ENCODE data around the gene MACROD2. TPM values are rescaled to one million over a fixed set of nuclear protein-coding genes. Genes with fewer than 3 reads are reported as not detected.

MACROD2 gene
- total RNA-seq, 1 donor from 2014 or later: 3.5 TPM

- Histone ChIP-seq H3K4me3 (no peak overlapping the region), H3K9me3 (no peaks in the 10 kb centered on the region), H3K27ac (no peak overlapping the region), H3K27me3 (no peaks in the 10 kb centered on the region), H3K36me3 (no peaks in the 10 kb centered on the region), H3K4me1 (no peaks in the 10 kb centered on the region)
- TF ChIP-seq, protein P1, sequence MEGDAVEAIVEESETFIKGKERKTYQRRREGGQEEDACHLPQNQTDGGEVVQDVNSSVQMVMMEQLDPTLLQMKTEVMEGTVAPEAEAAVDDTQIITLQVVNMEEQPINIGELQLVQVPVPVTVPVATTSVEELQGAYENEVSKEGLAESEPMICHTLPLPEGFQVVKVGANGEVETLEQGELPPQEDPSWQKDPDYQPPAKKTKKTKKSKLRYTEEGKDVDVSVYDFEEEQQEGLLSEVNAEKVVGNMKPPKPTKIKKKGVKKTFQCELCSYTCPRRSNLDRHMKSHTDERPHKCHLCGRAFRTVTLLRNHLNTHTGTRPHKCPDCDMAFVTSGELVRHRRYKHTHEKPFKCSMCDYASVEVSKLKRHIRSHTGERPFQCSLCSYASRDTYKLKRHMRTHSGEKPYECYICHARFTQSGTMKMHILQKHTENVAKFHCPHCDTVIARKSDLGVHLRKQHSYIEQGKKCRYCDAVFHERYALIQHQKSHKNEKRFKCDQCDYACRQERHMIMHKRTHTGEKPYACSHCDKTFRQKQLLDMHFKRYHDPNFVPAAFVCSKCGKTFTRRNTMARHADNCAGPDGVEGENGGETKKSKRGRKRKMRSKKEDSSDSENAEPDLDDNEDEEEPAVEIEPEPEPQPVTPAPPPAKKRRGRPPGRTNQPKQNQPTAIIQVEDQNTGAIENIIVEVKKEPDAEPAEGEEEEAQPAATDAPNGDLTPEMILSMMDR (IDR thresholded peaks at IDR 0.05): no peak
- DNase-seq (ENCODE audit: low spot score in 2 of 2): no peak
- intact Hi-C loops (cut with DNase I): no loop called here
Measured at GRCh38 chr20:15491575-15491974, 1496.3 kb downstream of the MACROD2 start.

GRCh38 chr20:15494851-15495250 is 1499.5 kb downstream of the MACROD2 start:
- Histone ChIP-seq H3K27ac (no peak overlapping the region), H3K4me1 (no peaks in the 10 kb centered on the region), H3K27me3 (no peaks in the 10 kb centered on the region), H3K36me3 (no peaks in the 10 kb centered on the region), H3K4me3 (no peak overlapping the region), H3K9me3 (no peaks in the 10 kb centered on the region)
- DNase-seq (ENCODE audit: low spot score in 2 of 2): no peak
- TF ChIP-seq, protein P1 (IDR thresholded peaks at IDR 0.05): no peak
- intact Hi-C loops (cut with DNase I): no loop called here

DNA sequence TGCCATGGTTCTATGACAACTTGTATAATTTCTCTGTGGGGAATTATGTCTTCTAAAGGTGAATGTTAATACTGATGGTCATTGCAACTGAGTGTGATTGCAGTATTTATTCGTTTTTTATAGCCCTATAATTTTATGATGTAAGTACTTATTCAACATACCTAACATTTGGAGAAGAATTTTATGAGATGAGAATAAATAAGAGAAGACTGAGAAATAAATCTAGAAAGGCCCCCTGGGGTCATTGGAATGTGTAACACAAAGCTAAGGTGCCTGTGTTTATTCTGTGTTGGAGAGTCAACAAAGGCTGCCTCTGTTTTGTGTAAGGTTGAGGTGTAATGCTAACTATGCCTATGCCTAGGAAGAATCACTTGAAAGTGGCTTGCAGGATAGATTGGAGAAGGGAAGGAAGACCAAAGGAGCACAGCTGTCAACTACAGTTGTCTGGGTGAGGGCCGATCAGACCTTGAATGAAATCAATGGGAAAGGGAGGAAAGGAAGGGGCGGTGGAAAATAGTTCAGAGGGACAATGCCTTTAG is 1501.3 kb downstream of the MACROD2 start:
- TF ChIP-seq, protein P1 (IDR thresholded peaks at IDR 0.05): no peak
- Histone ChIP-seq H3K9me3 (no peaks in the 10 kb centered on the region), H3K4me1 (no peaks in the 10 kb centered on the region), H3K4me3 (no peak overlapping the region), H3K27ac (no peak overlapping the region), H3K27me3 (no peaks in the 10 kb centered on the region), H3K36me3 (no peaks in the 10 kb centered on the region)
- DNase-seq (ENCODE audit: low spot score in 2 of 2): no peak
- intact Hi-C loops (cut with DNase I): no loop called here

- Histone ChIP-seq H3K27me3 (no peaks in the 10 kb centered on the region), H3K36me3 (no peaks in the 10 kb centered on the region), H3K4me3 (no peak overlapping the region), H3K27ac (no peak overlapping the region), H3K9me3 (no peaks in the 10 kb centered on the region), H3K4me1 (no peaks in the 10 kb centered on the region)
- TF ChIP-seq, protein P1 (IDR thresholded peaks at IDR 0.05): no peak
- intact Hi-C loops (cut with DNase I): no loop called here
- DNase-seq (ENCODE audit: low spot score in 2 of 2): no peak
Measured at GRCh38 chr20:15498926-15499325, 1503.6 kb downstream of the MACROD2 start.

DNA sequence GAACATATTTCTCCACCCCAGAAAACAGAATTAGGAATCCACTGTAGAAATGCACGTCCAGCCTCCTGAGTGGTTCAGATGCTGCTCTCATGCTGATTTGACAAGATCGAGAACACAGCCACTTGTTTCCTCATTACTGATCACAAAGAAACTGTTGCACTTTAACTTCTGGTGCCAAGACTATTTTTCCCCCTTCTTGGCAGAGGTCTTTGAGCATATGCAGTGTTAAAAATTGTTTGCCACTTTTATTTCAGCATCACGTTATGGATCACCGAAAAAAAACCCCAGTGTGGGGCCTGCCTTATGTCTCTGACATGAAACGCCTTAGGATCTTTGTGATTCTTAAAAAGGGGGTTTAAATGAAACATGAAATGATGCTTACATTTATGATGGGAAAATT is 1511.0 kb downstream of the MACROD2 start:
- H3K27me3 ChIP-seq: no peaks in the 10 kb centered on the region
- H3K36me3 ChIP-seq: no peaks in the 10 kb centered on the region
- H3K4me1 ChIP-seq: no peaks in the 10 kb centered on the region
- no peaks in the 10 kb centered on the region for H3K9me3 ChIP-seq
- no peak for DNase-seq (ENCODE audit: low spot score in 2 of 2)
- H3K27ac ChIP-seq: no peak overlapping the region
- intact Hi-C loops (cut with DNase I): no loop called here
- TF ChIP-seq, protein P1 (IDR thresholded peaks at IDR 0.05): no peak
- H3K4me3 ChIP-seq: no peak overlapping the region

GRCh38 chr20:15507151-15507550 is 1511.8 kb downstream of the MACROD2 start:
- TF ChIP-seq, protein P1 (IDR thresholded peaks at IDR 0.05): no peak
- no peaks in the 10 kb centered on the region for H3K36me3 ChIP-seq
- no peak overlapping the region for H3K27ac ChIP-seq
- no peak for DNase-seq (ENCODE audit: low spot score in 2 of 2)
- no peaks in the 10 kb centered on the region for H3K4me1 ChIP-seq
- no peak overlapping the region for H3K4me3 ChIP-seq
- intact Hi-C loops (cut with DNase I): no loop called here
- H3K9me3 ChIP-seq: no peaks in the 10 kb centered on the region
- H3K27me3 ChIP-seq: no peaks in the 10 kb centered on the region
